ENCODE measurements around the gene PTBP2.

DNA sequence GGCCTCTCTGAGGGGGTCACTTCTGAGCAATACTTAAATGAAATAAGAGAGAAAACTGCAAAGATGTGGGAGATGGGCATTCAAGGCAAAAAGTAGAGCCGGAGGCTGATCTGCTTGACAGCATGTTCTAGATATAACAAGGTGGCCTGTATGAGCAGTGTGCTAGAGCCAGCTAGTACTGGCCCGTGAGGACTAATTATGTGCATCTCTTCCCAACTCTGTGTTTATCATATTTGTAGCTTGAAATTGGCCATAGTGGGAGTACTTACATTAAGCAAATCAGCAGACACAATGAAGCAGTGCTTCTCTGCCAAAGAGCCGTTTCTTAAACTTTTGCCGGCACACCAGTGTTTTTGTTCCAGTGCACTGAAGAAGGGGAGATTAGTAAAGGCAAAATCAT, 13.1 kb upstream of the PTBP2 start:
- TF ChIP-seq YY1 (IDR thresholded peaks at IDR 0.05; ENCODE audit: insufficient read depth, insufficient read length), result no peak
- no peak for TF ChIP-seq SUZ12 (IDR thresholded peaks at IDR 0.05; ENCODE audit: extremely low read depth, insufficient read depth, insufficient read length)
- no peak for TF ChIP-seq ZNF274 (IDR thresholded peaks at IDR 0.05; ENCODE audit: low read depth, low read length)

All from NT2/D1 (cell line).